ENCODE data around the gene ATP6V0A1.

Gene ATP6V0A1

GRCh38 chr17:42429726-42430447 lies 28.8 kb upstream of the ATP6V0A1 start:
- H3K27me3 ChIP-seq (ENCODE audit: insufficient read depth, low read length, poor library complexity) = no peaks in the 10 kb centered on the region
- no CpG with 5 or more reads among the region's 3 CpGs for WGBS (ENCODE audit: extremely low coverage, insufficient coverage, low lambda C conversion rate)
- H2AK5ac ChIP-seq (ENCODE audit: low read length) = no peak overlapping the region
- no peak overlapping the region for H3K4ac ChIP-seq (ENCODE audit: low read depth, low read length)
- DNase-seq = no peak
- no peak overlapping the region for H2BK5ac ChIP-seq (ENCODE audit: low read length)
- H3K23ac ChIP-seq (ENCODE audit: low read length) = no peak overlapping the region
- H2BK15ac ChIP-seq (replicated peaks; ENCODE audit: low read depth) = no peak overlapping the region
- H3K56ac ChIP-seq (ENCODE audit: low read length) = no peak overlapping the region
- no peaks in the 10 kb centered on the region for H3K36me3 ChIP-seq (ENCODE audit: control insufficient read depth, insufficient read depth, low read length)
- H3K4me1 ChIP-seq (ENCODE audit: control insufficient read depth, low read depth, low read length) = no peaks in the 10 kb centered on the region
- no peak overlapping the region for H3K4me2 ChIP-seq (ENCODE audit: low read length)
- H3K79me2 ChIP-seq (ENCODE audit: control insufficient read depth, insufficient read depth, low read length) = no peaks in the 10 kb centered on the region
- H3K79me1 ChIP-seq (ENCODE audit: low read length) = no peaks in the 10 kb centered on the region
- H3K9ac ChIP-seq (ENCODE audit: low read length) = no peak overlapping the region
- H4K5ac ChIP-seq (ENCODE audit: low read length) = no peak overlapping the region
- H3K27ac ChIP-seq (ENCODE audit: low read depth, low read length) = no peak overlapping the region
- no peak overlapping the region for H4K8ac ChIP-seq (ENCODE audit: low read depth, low read length)
- H3K18ac ChIP-seq (ENCODE audit: low read length) = no peak overlapping the region
- H3K4me3 ChIP-seq (ENCODE audit: low read length) = no peak overlapping the region
- no peak overlapping the region for H2BK120ac ChIP-seq (ENCODE audit: low read depth, low read length)

GRCh38 chr17:42431758-42432161 lies 26.9 kb upstream of the ATP6V0A1 start:
- Histone ChIP-seq H4K5ac (ENCODE audit: low read length) (no peak overlapping the region), H3K27me3 (ENCODE audit: insufficient read depth, low read length, poor library complexity) (no peaks in the 10 kb centered on the region), H3K56ac (ENCODE audit: low read length) (no peak overlapping the region), H3K27ac (ENCODE audit: low read depth, low read length) (no peak overlapping the region), H3K23ac (ENCODE audit: low read length) (no peak overlapping the region), H2BK120ac (ENCODE audit: low read depth, low read length) (no peak overlapping the region), H3K4ac (ENCODE audit: low read depth, low read length) (no peak overlapping the region), H3K18ac (ENCODE audit: low read length) (no peak overlapping the region), H4K8ac (ENCODE audit: low read depth, low read length) (no peak overlapping the region), H2AK5ac (ENCODE audit: low read length) (no peak overlapping the region), H3K36me3 (ENCODE audit: control insufficient read depth, insufficient read depth, low read length) (no peaks in the 10 kb centered on the region), H3K4me2 (ENCODE audit: low read length) (no peak overlapping the region), H2BK15ac (replicated peaks; ENCODE audit: low read depth) (no peak overlapping the region), H3K79me1 (ENCODE audit: low read length) (no peaks in the 10 kb centered on the region), H3K9ac (ENCODE audit: low read length) (no peak overlapping the region), H2BK5ac (ENCODE audit: low read length) (no peak overlapping the region), H3K4me1 (ENCODE audit: control insufficient read depth, low read depth, low read length) (no peaks in the 10 kb centered on the region), H3K4me3 (ENCODE audit: low read length) (no peak overlapping the region), H3K79me2 (ENCODE audit: control insufficient read depth, insufficient read depth, low read length) (no peaks in the 10 kb centered on the region)
- no peak for DNase-seq
- no CpG with 5 or more reads among the region's 3 CpGs for WGBS (ENCODE audit: extremely low coverage, insufficient coverage, low lambda C conversion rate)

- DNase-seq = no peak
- no CpG with 5 or more reads among the region's 6 CpGs for WGBS (ENCODE audit: extremely low coverage, insufficient coverage, low lambda C conversion rate)
- no peaks in the 10 kb centered on the region for H3K4me1 ChIP-seq (ENCODE audit: control insufficient read depth, low read depth, low read length)
- H3K27me3 ChIP-seq (ENCODE audit: insufficient read depth, low read length, poor library complexity) = no peaks in the 10 kb centered on the region
- no peak overlapping the region for H3K4me3 ChIP-seq (ENCODE audit: low read length)
- no peaks in the 10 kb centered on the region for H3K79me2 ChIP-seq (ENCODE audit: control insufficient read depth, insufficient read depth, low read length)
- H4K8ac ChIP-seq (ENCODE audit: low read depth, low read length) = no peak overlapping the region
- no peak overlapping the region for H3K27ac ChIP-seq (ENCODE audit: low read depth, low read length)
- H3K4ac ChIP-seq (ENCODE audit: low read depth, low read length) = no peak overlapping the region
- H3K4me2 ChIP-seq (ENCODE audit: low read length) = no peak overlapping the region
- no peak overlapping the region for H2BK15ac ChIP-seq (replicated peaks; ENCODE audit: low read depth)
- no peak overlapping the region for H2AK5ac ChIP-seq (ENCODE audit: low read length)
- no peak overlapping the region for H3K18ac ChIP-seq (ENCODE audit: low read length)
- H3K79me1 ChIP-seq (ENCODE audit: low read length) = no peaks in the 10 kb centered on the region
- no peak overlapping the region for H3K56ac ChIP-seq (ENCODE audit: low read length)
- no peak overlapping the region for H3K23ac ChIP-seq (ENCODE audit: low read length)
- no peak overlapping the region for H4K5ac ChIP-seq (ENCODE audit: low read length)
- H2BK120ac ChIP-seq (ENCODE audit: low read depth, low read length) = no peak overlapping the region
- H3K9ac ChIP-seq (ENCODE audit: low read length) = no peak overlapping the region
- H2BK5ac ChIP-seq (ENCODE audit: low read length) = no peak overlapping the region
- H3K36me3 ChIP-seq (ENCODE audit: control insufficient read depth, insufficient read depth, low read length) = no peaks in the 10 kb centered on the region
Measured at GRCh38 chr17:42436391-42436790, 22.3 kb upstream of the ATP6V0A1 start.

GRCh38 chr17:42438600-42439567 lies 19.8 kb upstream of the ATP6V0A1 start:
- Histone ChIP-seq H4K8ac (ENCODE audit: low read depth, low read length) (no peak overlapping the region), H3K79me2 (ENCODE audit: control insufficient read depth, insufficient read depth, low read length) (no peaks in the 10 kb centered on the region), H2BK15ac (replicated peaks; ENCODE audit: low read depth) (no peak overlapping the region), H3K23ac (ENCODE audit: low read length) (no peak overlapping the region), H2BK5ac (ENCODE audit: low read length) (no peak overlapping the region), H3K18ac (ENCODE audit: low read length) (no peak overlapping the region), H2BK120ac (ENCODE audit: low read depth, low read length) (no peak overlapping the region), H3K36me3 (ENCODE audit: control insufficient read depth, insufficient read depth, low read length) (no peaks in the 10 kb centered on the region), H3K27me3 (ENCODE audit: insufficient read depth, low read length, poor library complexity) (no peaks in the 10 kb centered on the region), H3K79me1 (ENCODE audit: low read length) (no peaks in the 10 kb centered on the region), H3K4me1 (ENCODE audit: control insufficient read depth, low read depth, low read length) (no peaks in the 10 kb centered on the region), H2AK5ac (ENCODE audit: low read length) (no peak overlapping the region), H4K5ac (ENCODE audit: low read length) (no peak overlapping the region), H3K4me2 (ENCODE audit: low read length) (no peak overlapping the region), H3K4ac (ENCODE audit: low read depth, low read length) (no peak overlapping the region), H3K27ac (ENCODE audit: low read depth, low read length) (no peak overlapping the region), H3K4me3 (ENCODE audit: low read length) (no peak overlapping the region), H3K56ac (ENCODE audit: low read length) (no peak overlapping the region), H3K9ac (ENCODE audit: low read length) (no peak overlapping the region)
- WGBS (ENCODE audit: extremely low coverage, insufficient coverage, low lambda C conversion rate) = no CpG with 5 or more reads among the region's 9 CpGs
- peak; percentile 31 for DNase-seq

- H3K23ac ChIP-seq (ENCODE audit: low read length) = no peak overlapping the region
- no peak overlapping the region for H2AK5ac ChIP-seq (ENCODE audit: low read length)
Measured at GRCh38 chr17:42441371-42442195, 17.1 kb upstream of the ATP6V0A1 start.

More at GRCh38 chr17:42441371-42442195, 17.1 kb upstream of the ATP6V0A1 start:
- H3K79me1 ChIP-seq (ENCODE audit: low read length) = no peaks in the 10 kb centered on the region
- H3K4me1 ChIP-seq (ENCODE audit: control insufficient read depth, low read depth, low read length) = no peaks in the 10 kb centered on the region
- H3K9ac ChIP-seq (ENCODE audit: low read length) = no peak overlapping the region
- WGBS (ENCODE audit: extremely low coverage, insufficient coverage, low lambda C conversion rate) = no CpG with 5 or more reads among the region's 7 CpGs
- H3K4ac ChIP-seq (ENCODE audit: low read depth, low read length) = no peak overlapping the region
- no peak overlapping the region for H4K5ac ChIP-seq (ENCODE audit: low read length)
- H3K4me3 ChIP-seq (ENCODE audit: low read length) = no peak overlapping the region
- DNase-seq = no peak
- no peaks in the 10 kb centered on the region for H3K27me3 ChIP-seq (ENCODE audit: insufficient read depth, low read length, poor library complexity)
- H3K4me2 ChIP-seq (ENCODE audit: low read length) = no peak overlapping the region
- H2BK5ac ChIP-seq (ENCODE audit: low read length) = no peak overlapping the region
- H3K79me2 ChIP-seq (ENCODE audit: control insufficient read depth, insufficient read depth, low read length) = no peaks in the 10 kb centered on the region
- no peak overlapping the region for H3K56ac ChIP-seq (ENCODE audit: low read length)
- no peaks in the 10 kb centered on the region for H3K36me3 ChIP-seq (ENCODE audit: control insufficient read depth, insufficient read depth, low read length)
- H3K18ac ChIP-seq (ENCODE audit: low read length) = no peak overlapping the region
- H2BK15ac ChIP-seq (replicated peaks; ENCODE audit: low read depth) = no peak overlapping the region
- H4K8ac ChIP-seq (ENCODE audit: low read depth, low read length) = no peak overlapping the region
- no peak overlapping the region for H3K27ac ChIP-seq (ENCODE audit: low read depth, low read length)
- no peak overlapping the region for H2BK120ac ChIP-seq (ENCODE audit: low read depth, low read length)
